HEK293 (cell line): Measurements from ENCODE around the gene SVIL.
A peak's percentile ranks its signal among the peaks of the same experiment; 100 is the strongest.

ENCODE experiments used
- CTCF ChIA-PET: fragments of 350-600 bp; formaldehyde crosslinking; extraction: SDS; loops from one replicate; lab custom pipeline; 2021; ENCODE audit warnings: antibody characterized with exemption; lab: Yijun Ruan, JAX
- POLR2A ChIA-PET: fragments of 300-600 bp; formaldehyde crosslinking; extraction: SDS; loops from one replicate; lab custom pipeline; 2020; ENCODE audit warnings: antibody characterized with exemption, inconsistent platforms; lab: Yijun Ruan, JAX
- H3K27ac ChIP-seq: fragments of 200-500 bp; sonication (Bioruptor generic); 2 replicates; pipeline ENCODE4 v1.5.1; 2014; ENCODE audit warnings: low read depth, low read length, control low read depth, inconsistent platforms; ENCODE audit errors: extremely low read depth
- H3K36me3 ChIP-seq, 2 experiments: fragments of 200-500 bp in 1 of 2; sonication (Bioruptor generic) in 1 of 2; 1 replicate in 1 of 2; 2 replicates in 1 of 2; pipeline ENCODE4 v1.5.1; 2014 to 2017; ENCODE audit warnings: inconsistent platforms in 2 of 2, low read length in 2 of 2; ENCODE audit not compliant: control insufficient read depth in 2 of 2, insufficient read depth in 1 of 2
- H3K4me1 ChIP-seq: fragments of 200-500 bp; sonication (Bioruptor generic); 2 replicates; pipeline ENCODE4 v1.5.1; 2014; ENCODE audit warnings: mild to moderate bottlenecking, low read length, inconsistent platforms; ENCODE audit not compliant: control insufficient read depth, insufficient read depth
- H3K4me3 ChIP-seq: 2 replicates; pipeline ENCODE4 v1.5.1; 2011; ENCODE audit warnings: low read depth, mild to moderate bottlenecking, control low read depth, low read length, moderate library complexity
- H3K9me3 ChIP-seq: fragments of 200-500 bp; sonication (Bioruptor generic); 2 replicates; pipeline ENCODE4 v1.5.1; 2014; ENCODE audit warnings: low read depth, low read length, inconsistent platforms; ENCODE audit not compliant: control insufficient read depth, insufficient read depth
- GLI2 ChIP-seq: fragments of 450-650 bp; formaldehyde crosslinking; IDR thresholded peaks from 2 replicates; pipeline ENCODE4; 2017; ENCODE audit warnings: missing biosample characterization, missing genetic modification characterization, low read depth, borderline replicate concordance
- GLIS1 ChIP-seq: fragments of 450-650 bp; formaldehyde crosslinking; IDR thresholded peaks from 2 replicates; pipeline ENCODE4 v1.5.1; 2016; ENCODE audit warnings: missing biosample characterization, missing genetic modification characterization
- HOXA7 ChIP-seq: sonication (generic); formaldehyde crosslinking; IDR thresholded peaks from 2 replicates; pipeline ENCODE4 v1.8.1; 2022; ENCODE audit warnings: missing genetic modification reagents, borderline replicate concordance
- MYNN ChIP-seq: fragments of 450-650 bp; formaldehyde crosslinking; IDR thresholded peaks from 2 replicates; pipeline ENCODE4 v1.5.1; 2016; ENCODE audit warnings: missing biosample characterization, missing genetic modification characterization, borderline replicate concordance
- OSR2 ChIP-seq: fragments of 450-650 bp; formaldehyde crosslinking; IDR thresholded peaks from 2 replicates; pipeline ENCODE4 v1.5.1; 2016; ENCODE audit warnings: missing biosample characterization, missing genetic modification characterization
- RBAK ChIP-seq: fragments of 450-650 bp; formaldehyde crosslinking; IDR thresholded peaks from 2 replicates; pipeline ENCODE4 v1.5.1; 2016; ENCODE audit warnings: missing biosample characterization, missing genetic modification characterization
- SP7 ChIP-seq: fragments of 450-650 bp; formaldehyde crosslinking; IDR thresholded peaks from 2 replicates; pipeline ENCODE4 v1.5.1; 2016; ENCODE audit warnings: missing biosample characterization, missing genetic modification characterization
- ZEB2 ChIP-seq: fragments of 450-650 bp; formaldehyde crosslinking; IDR thresholded peaks from 2 replicates; pipeline ENCODE4 v1.5.1; 2016; ENCODE audit warnings: missing biosample characterization, missing genetic modification characterization
- ZNF138 ChIP-seq: fragments of 450-650 bp; formaldehyde crosslinking; IDR thresholded peaks from 2 replicates; pipeline ENCODE4 v1.5.1; 2016; ENCODE audit warnings: missing biosample characterization, missing genetic modification characterization, borderline replicate concordance
- ZNF214 ChIP-seq: fragments of 450-650 bp; formaldehyde crosslinking; IDR thresholded peaks from 2 replicates; pipeline ENCODE4 v1.5.1; 2017; ENCODE audit warnings: missing biosample characterization, mild to moderate bottlenecking, missing genetic modification characterization, borderline replicate concordance
- ZNF292 ChIP-seq: fragments of 450-650 bp; formaldehyde crosslinking; IDR thresholded peaks from 2 replicates; pipeline ENCODE4 v1.5.1; 2016; ENCODE audit warnings: low read depth, missing biosample characterization, missing genetic modification characterization, borderline replicate concordance
- ZNF341 ChIP-seq: fragments of 450-650 bp; formaldehyde crosslinking; IDR thresholded peaks from 2 replicates; pipeline ENCODE4; 2016; ENCODE audit warnings: low read depth, missing biosample characterization, missing genetic modification characterization
- ZNF501 ChIP-seq: fragments of 450-650 bp; formaldehyde crosslinking; IDR thresholded peaks from 2 replicates; pipeline ENCODE4 v1.5.1; 2016; ENCODE audit warnings: missing biosample characterization, missing genetic modification characterization
- ZNF530 ChIP-seq: fragments of 450-650 bp; formaldehyde crosslinking; IDR thresholded peaks from 2 replicates; pipeline ENCODE4 v1.5.1; 2016; ENCODE audit warnings: low read depth, missing biosample characterization, missing genetic modification characterization
- ZNF555 ChIP-seq: fragments of 450-650 bp; formaldehyde crosslinking; conservative IDR thresholded peaks from 2 replicates; pipeline ENCODE4 v1.5.1; 2017; ENCODE audit warnings: missing biosample characterization, mild to moderate bottlenecking, missing genetic modification characterization, inconsistent platforms
- ZNF561 ChIP-seq: fragments of 450-650 bp; IDR thresholded peaks from 2 replicates; pipeline ENCODE4 v1.5.1; 2018; ENCODE audit warnings: missing biosample characterization, missing genetic modification characterization, borderline replicate concordance
- ZNF658 ChIP-seq: fragments of 450-650 bp; formaldehyde crosslinking; IDR thresholded peaks from 2 replicates; pipeline ENCODE4; 2016; ENCODE audit warnings: missing biosample characterization, missing genetic modification characterization
- ZNF701 ChIP-seq: fragments of 450-650 bp; formaldehyde crosslinking; IDR thresholded peaks from 2 replicates; pipeline ENCODE4 v1.5.1; 2016; ENCODE audit warnings: missing biosample characterization, missing genetic modification characterization
- TF ChIP-seq, protein P1 (sequence below): sonication (generic); formaldehyde crosslinking; IDR thresholded peaks from 2 replicates; pipeline ENCODE4 v1.8.1; 2022; ENCODE audit warnings: mild to moderate bottlenecking, moderate library complexity, missing genetic modification reagents
- TF ChIP-seq, protein P2 (sequence below): fragments of 450-650 bp; formaldehyde crosslinking; IDR thresholded peaks from 2 replicates; pipeline ENCODE4 v1.5.1; 2017; ENCODE audit warnings: missing biosample characterization, missing genetic modification characterization
- TF ChIP-seq, protein P3 (sequence below): fragments of 450-650 bp; formaldehyde crosslinking; IDR thresholded peaks from 2 replicates; pipeline ENCODE4 v1.5.1; 2016; ENCODE audit warnings: missing biosample characterization, missing genetic modification characterization
- TF ChIP-seq, protein P4 (sequence below): fragments of 450-650 bp; formaldehyde crosslinking; IDR thresholded peaks from 2 replicates; pipeline ENCODE4 v1.5.1; 2016; ENCODE audit warnings: missing biosample characterization, missing genetic modification characterization
- TF ChIP-seq, protein P5 (sequence below): fragments of 450-650 bp; formaldehyde crosslinking; IDR thresholded peaks from 2 replicates; pipeline ENCODE4 v1.5.1; 2017; ENCODE audit warnings: missing biosample characterization, missing genetic modification characterization

Gene SVIL

DNA sequence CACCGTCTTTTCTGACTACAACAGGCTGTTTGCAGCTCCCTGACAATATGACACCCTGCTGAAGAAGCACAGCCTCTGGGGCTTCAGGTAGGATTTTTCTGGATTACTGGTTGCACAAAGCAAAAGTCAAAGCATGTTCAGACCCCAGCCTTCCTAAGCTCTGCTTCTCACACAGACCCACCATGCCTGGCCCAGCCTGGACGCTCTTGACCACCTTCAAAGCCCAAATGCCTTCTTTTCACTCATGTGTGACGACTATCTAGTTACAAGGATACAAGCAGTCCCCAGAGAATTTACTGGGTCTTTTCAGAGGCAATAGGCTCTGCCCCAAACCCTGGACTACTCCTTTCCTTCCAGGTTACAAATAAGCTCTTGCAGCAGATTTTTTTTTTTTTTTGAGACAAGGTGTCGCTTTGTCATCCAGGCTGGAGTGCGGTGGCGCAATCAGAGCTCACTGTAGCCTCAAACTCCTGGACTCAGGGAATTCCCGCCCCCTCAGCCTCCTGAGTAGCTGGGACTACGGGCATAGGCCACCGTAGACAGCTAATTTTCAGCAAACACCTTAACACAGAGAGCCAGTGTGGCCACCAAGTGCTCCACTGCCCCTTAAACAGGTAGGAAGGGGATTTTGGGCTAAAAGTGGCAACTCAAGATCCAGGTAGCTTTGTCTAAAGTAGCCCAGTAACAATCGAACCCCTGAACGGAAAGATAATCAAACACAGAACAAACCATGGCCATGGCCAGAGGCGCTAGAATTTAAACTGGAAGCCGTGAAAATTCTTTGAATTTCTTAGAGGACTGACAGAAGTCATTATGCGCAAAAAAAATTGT is 16.2 kb downstream of the SVIL start (continued):
- TF ChIP-seq OSR2 (tag by site-specific recombination): peak; percentile 89
- TF ChIP-seq ZEB2 (tag by site-specific recombination): no peak
- no peak for TF ChIP-seq ZNF555 (tag by site-specific recombination)
- TF ChIP-seq ZNF701 (tag by site-specific recombination): no peak
- no peak for TF ChIP-seq ZNF292 (tag by site-specific recombination)
- TF ChIP-seq, protein P1, sequence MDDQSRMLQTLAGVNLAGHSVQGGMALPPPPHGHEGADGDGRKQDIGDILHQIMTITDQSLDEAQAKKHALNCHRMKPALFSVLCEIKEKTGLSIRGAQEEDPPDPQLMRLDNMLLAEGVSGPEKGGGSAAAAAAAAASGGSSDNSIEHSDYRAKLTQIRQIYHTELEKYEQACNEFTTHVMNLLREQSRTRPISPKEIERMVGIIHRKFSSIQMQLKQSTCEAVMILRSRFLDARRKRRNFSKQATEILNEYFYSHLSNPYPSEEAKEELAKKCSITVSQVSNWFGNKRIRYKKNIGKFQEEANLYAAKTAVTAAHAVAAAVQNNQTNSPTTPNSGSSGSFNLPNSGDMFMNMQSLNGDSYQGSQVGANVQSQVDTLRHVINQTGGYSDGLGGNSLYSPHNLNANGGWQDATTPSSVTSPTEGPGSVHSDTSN (CRISPR knock-in tag): no peak
- TF ChIP-seq, all 188 proteins: peak for 7

DNA sequence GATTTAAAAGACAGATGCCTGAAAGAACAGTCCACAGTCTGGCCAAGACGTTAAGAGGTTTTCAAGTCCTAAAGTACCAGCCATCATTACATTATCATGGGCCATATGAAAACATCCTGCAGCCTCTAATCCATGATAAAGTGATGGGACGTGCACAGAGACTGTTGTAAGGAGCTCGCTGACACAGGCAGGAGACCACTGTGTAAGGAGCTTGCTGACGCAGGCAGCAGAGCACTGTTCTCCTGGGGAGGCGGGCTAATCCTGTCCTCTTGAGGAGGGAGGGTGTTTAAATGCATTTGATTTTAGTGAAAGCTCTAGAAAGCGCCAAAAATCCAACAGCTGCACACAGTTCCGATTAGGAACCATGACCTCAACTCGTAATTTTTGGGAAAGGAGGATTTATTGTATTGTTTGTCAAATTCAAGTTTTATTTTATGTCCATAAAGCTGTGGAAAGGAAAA is 16.9 kb downstream of the SVIL start:
- no peaks in the 10 kb centered on the region for H3K36me3 ChIP-seq
- no peaks in the 10 kb centered on the region for H3K9me3 ChIP-seq
- no peak overlapping the region for H3K4me3 ChIP-seq
- ChIA-PET CTCF (interaction anchor here (0.6 to 2.2 kb wide), 4 partner anchors 13 to 1330 kb away, joined by 3 to 7 read pairs (median 3); no protein-coding TSS in a partner anchor), POLR2A (no interaction called here)
- peaks cover 18% of the 10 kb centered on the region for H3K4me1 ChIP-seq
- H3K27ac ChIP-seq: no peak overlapping the region
- TF ChIP-seq SP7 (tag by site-specific recombination): no peak
- TF ChIP-seq, protein P2, sequence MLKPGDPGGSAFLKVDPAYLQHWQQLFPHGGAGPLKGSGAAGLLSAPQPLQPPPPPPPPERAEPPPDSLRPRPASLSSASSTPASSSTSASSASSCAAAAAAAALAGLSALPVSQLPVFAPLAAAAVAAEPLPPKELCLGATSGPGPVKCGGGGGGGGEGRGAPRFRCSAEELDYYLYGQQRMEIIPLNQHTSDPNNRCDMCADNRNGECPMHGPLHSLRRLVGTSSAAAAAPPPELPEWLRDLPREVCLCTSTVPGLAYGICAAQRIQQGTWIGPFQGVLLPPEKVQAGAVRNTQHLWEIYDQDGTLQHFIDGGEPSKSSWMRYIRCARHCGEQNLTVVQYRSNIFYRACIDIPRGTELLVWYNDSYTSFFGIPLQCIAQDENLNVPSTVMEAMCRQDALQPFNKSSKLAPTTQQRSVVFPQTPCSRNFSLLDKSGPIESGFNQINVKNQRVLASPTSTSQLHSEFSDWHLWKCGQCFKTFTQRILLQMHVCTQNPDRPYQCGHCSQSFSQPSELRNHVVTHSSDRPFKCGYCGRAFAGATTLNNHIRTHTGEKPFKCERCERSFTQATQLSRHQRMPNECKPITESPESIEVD: peak; percentile 66
- no peak for TF ChIP-seq ZNF530 (tag by site-specific recombination)
- TF ChIP-seq, protein P3, sequence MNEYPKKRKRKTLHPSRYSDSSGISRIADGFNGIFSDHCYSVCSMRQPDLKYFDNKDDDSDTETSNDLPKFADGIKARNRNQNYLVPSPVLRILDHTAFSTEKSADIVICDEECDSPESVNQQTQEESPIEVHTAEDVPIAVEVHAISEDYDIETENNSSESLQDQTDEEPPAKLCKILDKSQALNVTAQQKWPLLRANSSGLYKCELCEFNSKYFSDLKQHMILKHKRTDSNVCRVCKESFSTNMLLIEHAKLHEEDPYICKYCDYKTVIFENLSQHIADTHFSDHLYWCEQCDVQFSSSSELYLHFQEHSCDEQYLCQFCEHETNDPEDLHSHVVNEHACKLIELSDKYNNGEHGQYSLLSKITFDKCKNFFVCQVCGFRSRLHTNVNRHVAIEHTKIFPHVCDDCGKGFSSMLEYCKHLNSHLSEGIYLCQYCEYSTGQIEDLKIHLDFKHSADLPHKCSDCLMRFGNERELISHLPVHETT (tag by site-specific recombination): no peak
- peak; percentile 63 for TF ChIP-seq GLIS1
- TF ChIP-seq ZNF138 (tag by site-specific recombination): no peak
- TF ChIP-seq ZNF561 (tag by site-specific recombination): peak; percentile 52; the same call in 1 of the 2 replicates
- no peak for TF ChIP-seq GLI2 (tag by site-specific recombination)
- TF ChIP-seq ZNF501 (tag by site-specific recombination): no peak
- no peak for TF ChIP-seq RBAK (tag by site-specific recombination)
- TF ChIP-seq, protein P4, sequence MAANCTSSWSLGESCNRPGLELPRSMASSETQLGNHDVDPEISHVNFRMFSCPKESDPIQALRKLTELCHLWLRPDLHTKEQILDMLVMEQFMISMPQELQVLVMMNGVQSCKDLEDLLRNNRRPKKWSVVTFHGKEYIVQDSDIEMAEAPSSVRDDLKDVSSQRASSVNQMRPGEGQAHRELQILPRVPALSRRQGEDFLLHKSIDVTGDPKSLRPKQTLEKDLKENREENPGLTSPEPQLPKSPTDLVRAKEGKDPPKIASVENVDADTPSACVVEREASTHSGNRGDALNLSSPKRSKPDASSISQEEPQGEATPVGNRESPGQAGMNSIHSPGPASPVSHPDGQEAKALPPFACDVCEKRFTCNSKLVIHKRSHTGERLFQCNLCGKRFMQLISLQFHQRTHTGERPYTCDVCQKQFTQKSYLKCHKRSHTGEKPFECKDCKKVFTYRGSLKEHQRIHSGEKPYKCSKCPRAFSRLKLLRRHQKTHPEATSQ: no peak
- TF ChIP-seq ZNF658: no peak
- TF ChIP-seq ZNF214 (tag by site-specific recombination): no peak
- no peak for TF ChIP-seq HOXA7 (CRISPR knock-in tag)
- TF ChIP-seq, protein P5, sequence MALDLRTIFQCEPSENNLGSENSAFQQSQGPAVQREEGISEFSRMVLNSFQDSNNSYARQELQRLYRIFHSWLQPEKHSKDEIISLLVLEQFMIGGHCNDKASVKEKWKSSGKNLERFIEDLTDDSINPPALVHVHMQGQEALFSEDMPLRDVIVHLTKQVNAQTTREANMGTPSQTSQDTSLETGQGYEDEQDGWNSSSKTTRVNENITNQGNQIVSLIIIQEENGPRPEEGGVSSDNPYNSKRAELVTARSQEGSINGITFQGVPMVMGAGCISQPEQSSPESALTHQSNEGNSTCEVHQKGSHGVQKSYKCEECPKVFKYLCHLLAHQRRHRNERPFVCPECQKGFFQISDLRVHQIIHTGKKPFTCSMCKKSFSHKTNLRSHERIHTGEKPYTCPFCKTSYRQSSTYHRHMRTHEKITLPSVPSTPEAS (tag by site-specific recombination): no peak
- TF ChIP-seq MYNN (tag by site-specific recombination): no peak
- 0 out of 2 replicates have a peak, but pooled peaks have one; percentile 21 for TF ChIP-seq ZNF341
